Mucosa of descending colon (tissue), 3 donors: ENCODE measurements around the gene SLC12A5. TPM values are rescaled to one million over a fixed set of nuclear protein-coding genes. Genes with fewer than 3 reads are reported as not detected.

ENCODE experiments used
- ATAC-seq: fragments of 200-7000 bp; cut with Tn5 transposase; one replicate; pipeline ENCODE4 v1.9.1; 2020; ENCODE audit warnings: mild to moderate bottlenecking, moderate library complexity
- DNase-seq, 3 donors: peaks; one replicate each; pipeline ENCODE4 v3.0.0-alpha.2; 2020
- H3K36me3 ChIP-seq: fragments of 200-600 bp; one replicate; pipeline ENCODE4 v1.8.0; 2021; ENCODE audit warnings: low read depth, mild to moderate bottlenecking
- H3K4me1 ChIP-seq: fragments of 200-600 bp; one replicate; pipeline ENCODE4 v1.8.0; 2021; ENCODE audit warnings: low read depth, mild to moderate bottlenecking
- H3K4me3 ChIP-seq: fragments of 200-600 bp; one replicate; pipeline ENCODE4 v1.8.0; 2021; ENCODE audit warnings: mild to moderate bottlenecking
- H3K9me3 ChIP-seq: fragments of 200-600 bp; one replicate; pipeline ENCODE4 v1.8.0; 2021; ENCODE audit warnings: mild to moderate bottlenecking
- intact Hi-C, 2 donors: fragments of 100-400 bp; cut with DNase I in 1 of 2; cut with micrococcal nuclease in 1 of 2; formaldehyde crosslinking; loops; one replicate each; pipeline versions ENCODE4 v1.11.0 to v1.11.1; 2022; cut with DNase I, micrococcal nuclease
- total RNA-seq, 3 donors: library from RNA; stranded (reverse); fragmentation: NEBNext Ultra II Directional in 2 of 3; extraction: Animal tissue kit (Norgen Biotek cat#: 25700) in 2 of 3; gene quantifications; one replicate each; pipeline versions ENCODE4 v1.2.1 to v1.2.4, GENCODE V29; 2021 to 2023
- TF ChIP-seq, protein P1 (sequence below): fragments of 200-600 bp; IDR thresholded peaks from one replicate; pipeline ENCODE4 v1.8.0; 2022; ENCODE audit warnings: antibody characterized with exemption, mild to moderate bottlenecking
- donor health status: DM: no; HTN: no; CAD: no; lungs with moderate emphysema.
- donor health status: DM: no; HTN: no; CAD: no.
- donor health status: DM: no; HTN: yes; CAD: no.

Gene SLC12A5
- total RNA-seq, 3 donors from 2014 or later, result 2.5 TPM; not detected in 2

DNA sequence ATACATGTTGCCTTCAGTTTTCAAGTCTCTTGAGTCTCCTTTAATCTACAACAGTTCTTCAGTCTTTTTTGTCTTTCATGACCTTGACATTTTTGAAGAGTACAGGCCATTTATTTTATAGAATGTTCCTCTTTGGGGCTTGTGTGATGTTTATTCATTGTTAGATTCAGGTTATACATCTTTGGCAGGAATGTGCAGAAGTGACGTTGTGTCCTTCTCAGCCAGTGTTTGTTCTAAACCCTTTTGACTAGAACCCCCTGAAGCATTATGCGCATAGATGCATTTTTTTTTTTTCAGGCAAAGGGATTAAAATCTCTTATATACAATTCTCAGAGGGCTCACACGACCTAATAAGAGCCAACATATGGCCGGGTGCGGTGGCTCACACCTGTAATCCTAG lies 72.0 kb downstream of the SLC12A5 start:
- intact Hi-C loops, result no loop called here
- TF ChIP-seq, protein P1, sequence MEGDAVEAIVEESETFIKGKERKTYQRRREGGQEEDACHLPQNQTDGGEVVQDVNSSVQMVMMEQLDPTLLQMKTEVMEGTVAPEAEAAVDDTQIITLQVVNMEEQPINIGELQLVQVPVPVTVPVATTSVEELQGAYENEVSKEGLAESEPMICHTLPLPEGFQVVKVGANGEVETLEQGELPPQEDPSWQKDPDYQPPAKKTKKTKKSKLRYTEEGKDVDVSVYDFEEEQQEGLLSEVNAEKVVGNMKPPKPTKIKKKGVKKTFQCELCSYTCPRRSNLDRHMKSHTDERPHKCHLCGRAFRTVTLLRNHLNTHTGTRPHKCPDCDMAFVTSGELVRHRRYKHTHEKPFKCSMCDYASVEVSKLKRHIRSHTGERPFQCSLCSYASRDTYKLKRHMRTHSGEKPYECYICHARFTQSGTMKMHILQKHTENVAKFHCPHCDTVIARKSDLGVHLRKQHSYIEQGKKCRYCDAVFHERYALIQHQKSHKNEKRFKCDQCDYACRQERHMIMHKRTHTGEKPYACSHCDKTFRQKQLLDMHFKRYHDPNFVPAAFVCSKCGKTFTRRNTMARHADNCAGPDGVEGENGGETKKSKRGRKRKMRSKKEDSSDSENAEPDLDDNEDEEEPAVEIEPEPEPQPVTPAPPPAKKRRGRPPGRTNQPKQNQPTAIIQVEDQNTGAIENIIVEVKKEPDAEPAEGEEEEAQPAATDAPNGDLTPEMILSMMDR, result no peak
- H3K4me3 ChIP-seq, result no peak overlapping the region
- H3K9me3 ChIP-seq, result no peaks in the 10 kb centered on the region
- H3K36me3 ChIP-seq, result no peaks in the 10 kb centered on the region
- ATAC-seq (no peak), DNase-seq (no peak)
- H3K4me1 ChIP-seq, result no peaks in the 10 kb centered on the region

DNA sequence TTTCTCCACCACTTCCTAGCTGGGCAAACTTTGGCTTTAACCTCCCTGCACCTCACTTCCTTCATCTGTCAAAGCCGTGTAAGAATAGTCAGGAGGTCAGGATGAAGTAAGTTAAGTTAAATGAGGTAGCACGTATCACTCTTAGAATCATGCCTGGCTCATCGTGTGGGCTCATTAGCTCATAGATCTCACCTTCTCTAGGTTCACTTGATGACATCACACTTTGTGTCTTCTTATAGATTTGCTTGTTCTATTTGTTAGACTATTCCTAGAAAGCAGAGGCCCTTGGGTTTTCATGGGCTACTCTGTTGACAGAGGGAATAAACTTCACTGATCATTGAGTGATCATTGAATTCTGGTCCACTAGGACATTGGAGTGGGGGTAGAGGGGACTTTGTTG lies 72.9 kb downstream of the SLC12A5 start:
- Histone ChIP-seq H3K36me3 (no peaks in the 10 kb centered on the region), H3K4me3 (no peak overlapping the region), H3K9me3 (no peaks in the 10 kb centered on the region), H3K4me1 (no peaks in the 10 kb centered on the region)
- ATAC-seq (no peak), DNase-seq (no peak)
- intact Hi-C loops, result no loop called here
- TF ChIP-seq, protein P1, result no peak

DNA sequence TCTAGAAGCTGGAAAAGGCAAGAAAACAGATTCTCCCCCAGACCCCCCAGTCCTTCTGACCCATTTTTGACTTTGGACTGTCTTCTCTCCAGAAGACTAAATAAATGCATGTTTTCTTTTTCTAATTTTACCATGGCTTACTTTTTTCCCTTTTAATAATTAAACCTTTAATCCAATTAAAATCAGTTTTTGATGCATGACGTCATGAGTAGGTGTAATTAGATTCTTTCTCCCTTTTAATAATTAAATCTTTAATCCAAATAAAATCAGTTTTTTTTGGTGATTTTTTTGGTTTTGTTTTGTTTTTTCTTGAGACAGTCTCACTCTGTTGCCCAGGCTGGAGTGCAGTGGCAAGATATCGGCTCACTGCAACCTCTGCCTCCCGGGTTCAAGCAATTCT lies 73.9 kb downstream of the SLC12A5 start:
- intact Hi-C loops, result no loop called here
- H3K4me3 ChIP-seq, result no peak overlapping the region
- no peak for DNase-seq
- H3K4me1 ChIP-seq, result no peaks in the 10 kb centered on the region
- H3K36me3 ChIP-seq, result no peaks in the 10 kb centered on the region
- TF ChIP-seq, protein P1, result no peak
- no peak for ATAC-seq
- H3K9me3 ChIP-seq, result no peaks in the 10 kb centered on the region

DNA sequence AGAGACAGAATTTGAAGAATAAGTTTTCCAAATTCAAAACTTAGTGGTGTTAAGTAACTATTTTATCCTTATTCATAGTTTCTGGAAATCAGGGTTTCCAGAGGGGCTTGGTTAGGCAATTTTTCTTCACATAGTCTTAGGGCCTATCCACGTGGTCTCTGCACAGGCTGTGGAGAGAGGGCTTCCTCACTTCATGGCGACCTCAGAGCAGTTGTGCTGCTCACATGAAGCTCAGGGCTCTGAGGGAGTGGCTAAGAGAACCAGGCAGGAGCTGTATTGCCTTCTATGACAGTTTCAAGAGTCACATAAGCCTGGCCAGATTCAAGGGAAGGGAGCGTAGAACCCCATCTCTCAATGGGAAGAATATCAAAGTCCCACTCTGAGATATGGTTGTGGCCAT lies 75.2 kb downstream of the SLC12A5 start:
- DNase-seq (no peak), ATAC-seq (no peak)
- Histone ChIP-seq H3K4me3 (no peak overlapping the region), H3K36me3 (no peaks in the 10 kb centered on the region), H3K9me3 (no peaks in the 10 kb centered on the region), H3K4me1 (no peaks in the 10 kb centered on the region)
- TF ChIP-seq, protein P1, result no peak
- intact Hi-C loops, result no loop called here

DNA sequence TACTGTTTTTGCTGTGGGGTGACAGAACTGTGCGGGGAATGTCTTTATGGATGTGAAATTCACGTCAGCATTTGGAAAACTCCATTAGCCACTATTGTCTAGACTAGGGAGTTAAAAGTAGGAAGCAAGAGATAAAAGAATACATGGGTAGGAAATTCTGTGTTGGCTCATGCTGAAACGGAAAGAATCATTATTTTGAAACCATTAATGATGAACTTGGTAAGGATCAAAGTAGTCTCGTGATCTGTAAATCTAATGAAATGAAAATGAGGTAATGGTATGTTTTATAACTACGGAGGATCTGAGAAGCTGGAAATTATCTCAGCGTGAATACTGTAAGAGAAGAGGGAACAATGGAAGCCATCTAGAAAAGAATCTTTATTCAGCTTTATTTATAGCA lies 78.0 kb downstream of the SLC12A5 start:
- DNase-seq (no peak), ATAC-seq (no peak)
- TF ChIP-seq, protein P1, result no peak
- no peaks in the 10 kb centered on the region for H3K4me1 ChIP-seq
- H3K9me3 ChIP-seq, result no peaks in the 10 kb centered on the region
- intact Hi-C loops, result no loop called here
- no peak overlapping the region for H3K4me3 ChIP-seq
- no peaks in the 10 kb centered on the region for H3K36me3 ChIP-seq

DNA sequence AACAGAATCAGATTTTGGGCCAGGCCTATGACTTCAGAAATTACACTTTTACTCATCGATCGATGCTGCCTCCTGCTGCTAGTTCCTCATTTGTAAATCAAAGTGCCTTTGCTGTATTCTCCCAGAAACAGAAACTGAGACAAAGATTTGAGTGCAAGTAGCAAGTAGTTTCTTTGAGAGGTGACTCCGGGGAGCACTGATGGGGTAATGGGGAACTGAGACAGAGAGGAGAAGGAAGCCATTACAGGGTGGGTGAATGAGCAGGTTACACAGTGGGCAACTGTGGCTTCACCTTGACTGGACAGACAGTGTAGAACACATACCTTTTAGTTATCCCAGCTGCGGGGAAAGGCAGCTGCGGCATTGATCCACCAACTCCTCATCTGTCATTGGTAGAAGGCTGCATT lies 79.4 kb downstream of the SLC12A5 start:
- Histone ChIP-seq H3K4me1 (no peaks in the 10 kb centered on the region), H3K9me3 (no peaks in the 10 kb centered on the region), H3K36me3 (no peaks in the 10 kb centered on the region), H3K4me3 (no peak overlapping the region)
- intact Hi-C loops, result no loop called here
- ATAC-seq, result peak; percentile 62
- TF ChIP-seq, protein P1, result no peak
- no peak for DNase-seq
